H1 (cell line): ENCODE measurements around the gene MTFR2. TPM values are rescaled to one million over a fixed set of nuclear protein-coding genes. Genes with fewer than 3 reads are reported as not detected.

ENCODE experiments used
- CHD7 ChIP-seq: fragments of 300-600 bp; sonication (generic); IDR thresholded peaks from 2 replicates; pipeline ENCODE4 v1.7.1; 2012; ENCODE audit warnings: low read length, moderate library complexity, mild to moderate bottlenecking, inconsistent platforms; ENCODE audit not compliant: insufficient replicate concordance
- CTCF ChIP-seq, 3 experiments: IDR thresholded peaks; 1 replicate in 2 of 3; 2 replicates in 1 of 3; pipeline versions ENCODE4 v1.5.1 to v1.6.1; 2011; ENCODE audit warnings: low read length in 3 of 3, mild to moderate bottlenecking in 3 of 3, inconsistent platforms in 2 of 3, low read depth in 1 of 3, moderate library complexity in 1 of 3; ENCODE audit not compliant: insufficient read depth in 1 of 3; ENCODE audit errors: control extremely low read depth in 1 of 3
- KDM1A ChIP-seq: fragments of 200-600, 300-600 bp; sonication (generic); IDR thresholded peaks from 2 replicates; pipeline ENCODE4 v1.7.1; 2016; ENCODE audit warnings: mild to moderate bottlenecking, low read length, borderline replicate concordance
- PHF8 ChIP-seq: fragments of 200-600 bp; sonication (generic); conservative IDR thresholded peaks from 2 replicates; pipeline ENCODE4 v1.7.1; 2012; ENCODE audit warnings: low read depth, mild to moderate bottlenecking, inconsistent platforms, low read length, moderate library complexity
- TAF7 ChIP-seq: optimal IDR thresholded peaks from 2 replicates; pipeline ENCODE3; 2011; ENCODE audit warnings: low read depth, mild to moderate bottlenecking, inconsistent platforms, low read length, moderate library complexity, borderline replicate concordance
- polyA plus RNA-seq, 7 experiments: library from polyadenylated mRNA; depleted of rRNA in 3 of 7; stranded (reverse) in 5 of 7; unstranded in 2 of 7; fragments of >200 nt in 5 of 7; fragments of 200-250 nt in 2 of 7; gene quantifications; 1 replicate in 5 of 7; 2 replicates in 1 of 7; 4 replicates in 1 of 7; pipeline versions ENCODE4 v1.2.1 to v1.2.3, GENCODE V29; 2011 to 2013; ENCODE audit warnings: missing spikeins in 2 of 7, mixed read lengths in 2 of 7
- total RNA-seq: library from RNA; stranded (reverse); fragmentation: NEBNext Ultra II Directional; extraction: Animal tissue kit (Norgen Biotek cat#: 25700); gene quantifications from 2 replicates; pipeline ENCODE4 v1.2.1, GENCODE V29; 2021

Gene MTFR2
- total and polyA plus RNA-seq, 2 of the 8 experiments (the other 6 are each of a cell fraction or from before 2014, with no cell fraction given) = 8.5 to 10.7 TPM

DNA sequence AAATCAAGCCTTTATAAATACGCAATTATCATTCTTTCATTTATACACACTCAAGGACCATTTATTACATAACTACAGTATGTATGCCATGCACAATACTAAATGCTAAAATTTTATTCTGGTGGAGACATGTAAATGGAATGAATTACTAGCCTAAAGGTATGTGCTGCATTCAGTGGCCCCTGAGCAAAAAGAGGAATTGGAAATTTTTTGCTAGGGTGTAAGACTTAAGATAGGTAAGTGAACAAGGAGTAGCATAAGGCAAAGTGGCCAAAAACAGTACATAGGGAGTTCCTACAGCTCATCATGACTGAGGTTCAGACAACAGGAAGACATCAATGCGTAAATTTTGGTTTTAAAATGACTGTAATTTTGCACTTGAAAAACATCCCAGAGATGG is 2.3 kb upstream of the MTFR2 start (continued):
- no peak for TF ChIP-seq CHD7
- TF ChIP-seq TAF7 = no peak
- no peak for TF ChIP-seq CTCF (IDR thresholded peaks at IDR 0.05; ENCODE audit: control extremely low read depth in 1 of 3, insufficient read depth in 1 of 3, low read depth in 1 of 3, low read length in 3 of 3)
- TF ChIP-seq PHF8 = no peak
- no peak for TF ChIP-seq KDM1A
